22Rv1 (cell line): ENCODE measurements around the gene SPPL2B.

Source experiments
- CTCF ChIP-seq: fragments of 450-650 bp; IDR thresholded peaks from 2 replicates; pipeline ENCODE4 v1.5.1; 2017; ENCODE audit warnings: mild to moderate bottlenecking
- ZFX ChIP-seq: fragments of 450-650 bp; IDR thresholded peaks from 2 replicates; pipeline ENCODE4 v1.6.1; 2017; ENCODE audit warnings: antibody characterized with exemption, borderline replicate concordance

DNA sequence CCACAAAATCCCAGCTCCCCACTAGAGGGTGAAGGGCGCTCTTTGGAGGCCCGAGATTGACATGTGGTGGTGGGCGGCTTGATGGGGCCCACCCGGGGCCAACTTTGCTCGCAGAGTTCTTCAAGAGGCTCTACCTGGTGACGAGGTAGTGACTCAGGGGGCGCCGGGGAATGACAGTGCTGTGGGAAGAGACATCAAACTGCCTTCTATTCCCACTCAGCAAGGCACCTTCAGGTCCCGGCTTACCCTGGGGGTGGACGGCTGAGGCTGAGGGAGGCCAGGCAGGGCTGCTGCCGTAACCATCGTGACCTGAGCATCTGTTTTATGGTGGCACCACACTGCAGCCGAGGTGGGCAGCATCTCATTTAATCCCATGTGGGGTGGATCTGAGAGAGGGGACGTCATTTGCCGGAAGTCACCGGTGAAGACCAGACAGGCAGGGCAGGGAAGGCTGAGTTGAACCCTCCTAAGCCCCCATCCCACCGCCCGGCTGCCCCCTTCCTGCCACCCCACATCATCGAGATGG lies 22.1 kb upstream of the SPPL2B start:
- TF ChIP-seq CTCF, result no peak
- TF ChIP-seq ZFX, result no peak
